SK-N-SH treated with all-trans-retinoic acid at 6 μM for 48 hours (cell line): ENCODE results near the gene AP4S1.
"Not testable (repeated sequence)": the region's sequence is repeated elsewhere in the genome, so short reads cannot be mapped to it uniquely, and the experiment has no call there.

Experiments used
- ARNTL ChIP-seq: fragments of 450-650 bp; formaldehyde crosslinking; IDR thresholded peaks from 2 replicates; pipeline ENCODE4 v1.5.0; 2020; ENCODE audit warnings: low read depth, mild to moderate bottlenecking, moderate library complexity, borderline replicate concordance
- CREB5 ChIP-seq: fragments of 250-450 bp; sonication (Bioruptor Pico); IDR thresholded peaks from 2 replicates; pipeline ENCODE4 v1.5.1; 2020; ENCODE audit warnings: low read depth, mild to moderate bottlenecking, moderate library complexity
- CSDC2 ChIP-seq: fragments of 250-450 bp; sonication (Bioruptor Pico); IDR thresholded peaks from 2 replicates; pipeline ENCODE4 v1.5.0; 2020; ENCODE audit warnings: mild to moderate bottlenecking, moderate library complexity
- ISL1 ChIP-seq: fragments of 250-450 bp; sonication (Bioruptor Pico); IDR thresholded peaks from 2 replicates; pipeline ENCODE4 v2.1.2; 2022; ENCODE audit warnings: mild to moderate bottlenecking, moderate library complexity
- PATZ1 ChIP-seq: fragments of 250-450 bp; sonication (Bioruptor Pico); IDR thresholded peaks from 2 replicates; pipeline ENCODE4 v1.8.0; 2020; ENCODE audit warnings: mild to moderate bottlenecking, moderate library complexity, borderline replicate concordance
- PPARA ChIP-seq: fragments of 250-450 bp; sonication (Bioruptor Pico); IDR thresholded peaks from 2 replicates; pipeline ENCODE4 v1.5.0; 2020; ENCODE audit warnings: mild to moderate bottlenecking, borderline replicate concordance
- RARB ChIP-seq: fragments of 250-450 bp; sonication (Bioruptor Pico); IDR thresholded peaks from 2 replicates; pipeline ENCODE4 v1.8.0; 2021; ENCODE audit warnings: mild to moderate bottlenecking, moderate library complexity
- ZC3H10 ChIP-seq: fragments of 250-450 bp; sonication (Bioruptor Pico); IDR thresholded peaks from 2 replicates; pipeline ENCODE4 v1.5.1; 2021; ENCODE audit warnings: mild to moderate bottlenecking, moderate library complexity
- ZFP3 ChIP-seq: fragments of 250-450 bp; sonication (Bioruptor Pico); IDR thresholded peaks from 2 replicates; pipeline ENCODE4 v1.5.0; 2020; ENCODE audit warnings: mild to moderate bottlenecking, moderate library complexity
- ZFP30 ChIP-seq: fragments of 450-650 bp; formaldehyde crosslinking; IDR thresholded peaks from 2 replicates; pipeline ENCODE4 v1.5.0; 2022; ENCODE audit warnings: mild to moderate bottlenecking, moderate library complexity
- ZNF8 ChIP-seq: fragments of 450-650 bp; formaldehyde crosslinking; IDR thresholded peaks from 2 replicates; pipeline ENCODE4 v1.5.0; 2020; ENCODE audit warnings: mild to moderate bottlenecking, moderate library complexity

- TF ChIP-seq ZFP3 (CRISPR knock-in tag); ZFP30 (CRISPR knock-in tag); PATZ1; ZC3H10 (CRISPR knock-in tag); RARB; CSDC2 (CRISPR knock-in tag); ARNTL; PPARA (CRISPR knock-in tag); ISL1; ZNF8; CREB5 (CRISPR knock-in tag): not testable (repeated sequence)
These were observed 61.0 kb downstream of the AP4S1 start for GRCh38 chr14:31086466-31086865.
